H7 (cell line): ENCODE data around the gene CMTM4. TPM values are rescaled to one million over a fixed set of nuclear protein-coding genes. Genes with fewer than 3 reads are reported as not detected.
"Not testable (repeated sequence)": the region's sequence is repeated elsewhere in the genome, so short reads cannot be mapped to it uniquely, and the experiment has no call there.

ENCODE experiments used
- DNase-seq: peaks from one replicate; pipeline ENCODE4 v3.0.0; 2012
- H3K27me3 ChIP-seq: 2 replicates; pipeline ENCODE4 v1.6.0; 2011; ENCODE audit warnings: mild to moderate bottlenecking, low read length; ENCODE audit not compliant: control insufficient read depth, insufficient read depth
- H3K36me3 ChIP-seq: replicated peaks from 2 replicates; pipeline ENCODE4 v1.5.1; 2011; ENCODE audit warnings: low read length; ENCODE audit not compliant: control insufficient read depth, insufficient read depth
- H3K4me3 ChIP-seq: 2 replicates; pipeline ENCODE4 v1.5.1; 2011; ENCODE audit warnings: low read depth, mild to moderate bottlenecking, control low read depth, low read length, moderate library complexity; ENCODE audit not compliant: insufficient read depth
- total RNA-seq: library from RNA; depleted of rRNA; stranded (reverse); fragments of >200 nt; shearing (Covaris generic); gene quantifications from 2 replicates; pipeline ENCODE4 v1.2.3, GENCODE V29; 2014

CMTM4 gene
- total RNA-seq, 1 experiment from 2014 or later = 23.2 TPM

DNA sequence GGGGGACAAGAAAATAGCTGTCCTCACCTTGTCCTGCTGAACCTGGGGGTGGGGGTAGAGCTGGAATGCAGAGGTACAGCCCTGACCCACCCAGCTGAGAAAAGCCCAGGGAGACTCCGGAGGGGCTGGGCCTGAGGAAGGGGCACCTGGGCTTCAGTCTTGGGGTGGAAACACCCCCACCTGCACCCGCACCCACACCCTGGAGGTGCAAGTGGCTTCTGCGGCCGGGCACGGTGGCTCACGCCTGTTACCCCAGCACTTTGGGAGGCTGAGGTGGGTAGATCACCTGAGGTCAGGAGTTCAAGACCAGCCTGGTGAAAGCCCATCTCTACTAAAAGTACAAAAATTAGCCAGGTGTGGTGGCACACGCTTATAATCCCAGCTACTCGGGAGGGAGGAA, 84.6 kb downstream of the CMTM4 start:
- peaks cover 25% of the 10 kb centered on the region for H3K36me3 ChIP-seq
- H3K27me3 ChIP-seq, DNase-seq, H3K4me3 ChIP-seq: not testable (repeated sequence)

DNA sequence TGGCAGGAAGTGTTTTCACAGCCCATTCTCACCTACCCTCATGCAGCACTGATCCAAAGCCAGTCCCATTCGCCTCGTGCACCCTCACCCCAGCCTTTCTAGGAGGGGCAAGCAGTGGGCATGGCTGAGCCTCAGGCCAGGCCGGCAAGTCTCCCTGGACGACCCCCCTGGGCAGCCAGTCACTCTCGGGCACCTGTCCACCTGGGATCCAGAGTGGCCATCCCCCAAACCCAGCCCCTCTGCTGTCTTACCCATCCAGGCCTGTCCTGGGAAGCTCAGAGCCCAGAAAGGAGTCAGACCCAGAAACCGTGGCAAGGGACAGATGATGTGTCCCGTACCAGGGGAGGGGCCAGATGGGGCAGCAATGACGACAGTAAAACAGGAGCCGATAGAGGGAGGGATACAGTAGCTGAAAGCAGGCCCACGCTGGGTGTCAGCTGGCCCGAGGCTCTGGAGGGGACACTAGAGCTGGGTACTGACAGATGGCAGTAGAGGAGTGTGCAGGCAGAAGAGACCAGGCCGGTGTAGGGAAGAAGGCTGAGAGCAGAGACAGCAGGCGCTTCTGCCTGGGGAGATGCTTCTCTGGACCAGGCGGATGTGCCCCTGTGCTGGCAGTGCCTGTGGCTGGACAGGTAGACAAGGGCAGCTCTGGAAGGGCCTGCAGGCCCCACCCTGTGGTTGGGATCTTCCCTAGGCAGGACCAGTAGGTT, 86.3 kb downstream of the CMTM4 start:
- H3K36me3 ChIP-seq = peaks cover 24% of the 10 kb centered on the region
- no peaks in the 10 kb centered on the region for H3K27me3 ChIP-seq
- DNase-seq = no peak

DNA sequence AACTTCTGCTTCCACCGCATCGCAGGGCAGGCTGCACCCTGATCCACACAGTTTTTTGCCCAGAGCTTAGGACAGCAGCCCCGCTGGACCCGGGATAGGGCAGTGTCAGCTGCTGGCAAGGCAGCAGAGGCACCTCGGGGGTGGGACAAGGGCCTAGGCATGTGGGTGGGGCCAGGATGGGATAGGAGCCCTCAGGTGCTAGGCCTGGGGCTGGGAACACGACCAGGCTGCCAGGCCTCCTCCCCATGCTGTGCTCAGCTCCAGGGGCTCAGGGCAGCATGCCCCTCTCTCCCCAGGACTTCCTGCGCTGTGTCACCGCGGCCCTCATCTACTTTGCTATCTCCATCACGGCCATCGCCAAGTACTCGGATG, 87.4 kb downstream of the CMTM4 start:
- no peak overlapping the region for H3K4me3 ChIP-seq
- H3K36me3 ChIP-seq = peaks cover 22% of the 10 kb centered on the region
- DNase-seq = no peak
- H3K27me3 ChIP-seq = no peaks in the 10 kb centered on the region

More for the DNA sequence above, 86.3 kb downstream of the CMTM4 start:
- H3K4me3 ChIP-seq = no peak overlapping the region

DNA sequence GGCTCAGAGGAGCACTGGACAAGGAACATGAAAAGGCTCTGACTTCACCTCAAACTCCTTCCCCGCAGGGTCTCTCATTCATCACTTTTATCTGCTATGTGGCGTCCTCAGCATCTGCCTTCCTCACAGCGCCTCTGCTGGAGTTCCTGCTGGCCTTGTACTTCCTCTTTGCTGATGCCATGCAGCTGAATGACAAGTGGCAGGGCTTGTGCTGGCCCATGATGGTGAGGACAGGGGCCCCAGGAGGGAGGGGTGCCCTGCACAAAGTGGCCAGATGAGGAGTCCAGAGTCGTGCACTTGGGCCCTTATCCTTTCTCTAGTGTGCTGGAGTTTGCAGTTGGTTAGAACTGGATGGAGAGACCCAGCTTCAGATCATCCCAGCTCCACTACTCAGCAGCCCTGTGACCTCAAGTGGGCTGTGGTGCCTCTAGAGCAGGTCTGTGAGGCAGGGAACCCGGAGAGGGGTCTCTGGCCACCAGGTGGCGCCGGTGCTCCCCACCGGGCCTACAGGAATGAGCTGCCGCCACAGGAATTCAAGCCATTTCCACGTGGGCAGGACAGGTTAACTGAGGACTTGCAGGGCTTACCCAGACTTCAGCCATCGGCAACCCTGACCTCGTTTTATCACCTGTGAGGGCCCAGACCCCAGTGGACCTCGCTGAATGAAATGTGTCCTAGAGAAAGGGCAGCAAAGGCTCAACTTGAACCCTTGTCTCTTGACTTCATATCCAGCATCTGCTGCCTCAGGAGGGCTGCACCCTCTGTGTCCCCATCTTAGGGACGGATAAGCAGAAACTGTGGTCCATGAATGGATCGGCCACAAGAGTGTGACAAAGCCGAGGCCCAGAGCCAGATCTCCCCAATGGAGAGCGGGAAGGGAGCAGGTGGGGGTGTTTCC, 88.1 kb downstream of the CMTM4 start:
- Histone ChIP-seq H3K4me3 (no peak overlapping the region), H3K27me3 (no peaks in the 10 kb centered on the region), H3K36me3 (peaks cover 19% of the 10 kb centered on the region)
- DNase-seq = peak; percentile 96

DNA sequence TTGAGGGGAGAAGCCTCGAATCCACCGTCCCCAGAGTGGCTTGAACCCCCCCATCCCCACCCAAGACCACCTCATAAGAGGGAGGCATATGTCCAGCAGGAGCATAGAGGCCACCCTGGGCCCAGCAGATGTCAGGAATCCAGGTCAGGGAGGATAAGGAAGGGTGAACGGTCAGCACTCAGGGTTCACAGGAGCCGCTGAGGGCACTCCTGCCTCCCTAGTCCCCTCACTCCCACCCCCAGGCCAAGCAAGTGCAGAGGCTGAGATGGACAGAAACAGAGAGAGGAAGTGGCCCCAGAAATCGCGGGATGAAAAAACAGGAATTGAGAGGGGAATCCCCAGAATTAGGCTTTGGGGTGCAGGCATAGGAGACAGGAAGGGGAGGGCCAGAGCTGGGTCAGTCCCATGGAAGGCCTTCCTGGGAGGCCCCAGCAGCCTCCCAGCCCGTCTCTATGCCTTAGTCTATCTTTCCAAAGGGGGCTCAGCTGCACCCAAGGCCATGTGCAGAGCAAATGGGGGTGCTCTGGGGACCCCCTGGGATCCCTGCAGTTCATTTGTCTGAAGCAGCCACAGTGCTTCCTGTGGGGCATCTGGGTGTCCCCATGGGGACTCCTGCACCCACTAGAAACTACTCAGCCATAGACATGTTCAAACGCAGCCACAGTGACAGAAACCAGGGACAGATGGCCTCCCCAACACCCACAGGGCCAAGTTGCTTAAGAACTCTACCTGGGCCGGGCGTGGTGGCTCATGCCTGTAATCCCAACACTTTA, 90.4 kb downstream of the CMTM4 start:
- peak; percentile 52 for DNase-seq
- Histone ChIP-seq H3K27me3 (no peaks in the 10 kb centered on the region), H3K4me3 (peak overlapping the region; percentile 77), H3K36me3 (peaks cover 8% of the 10 kb centered on the region)

DNA sequence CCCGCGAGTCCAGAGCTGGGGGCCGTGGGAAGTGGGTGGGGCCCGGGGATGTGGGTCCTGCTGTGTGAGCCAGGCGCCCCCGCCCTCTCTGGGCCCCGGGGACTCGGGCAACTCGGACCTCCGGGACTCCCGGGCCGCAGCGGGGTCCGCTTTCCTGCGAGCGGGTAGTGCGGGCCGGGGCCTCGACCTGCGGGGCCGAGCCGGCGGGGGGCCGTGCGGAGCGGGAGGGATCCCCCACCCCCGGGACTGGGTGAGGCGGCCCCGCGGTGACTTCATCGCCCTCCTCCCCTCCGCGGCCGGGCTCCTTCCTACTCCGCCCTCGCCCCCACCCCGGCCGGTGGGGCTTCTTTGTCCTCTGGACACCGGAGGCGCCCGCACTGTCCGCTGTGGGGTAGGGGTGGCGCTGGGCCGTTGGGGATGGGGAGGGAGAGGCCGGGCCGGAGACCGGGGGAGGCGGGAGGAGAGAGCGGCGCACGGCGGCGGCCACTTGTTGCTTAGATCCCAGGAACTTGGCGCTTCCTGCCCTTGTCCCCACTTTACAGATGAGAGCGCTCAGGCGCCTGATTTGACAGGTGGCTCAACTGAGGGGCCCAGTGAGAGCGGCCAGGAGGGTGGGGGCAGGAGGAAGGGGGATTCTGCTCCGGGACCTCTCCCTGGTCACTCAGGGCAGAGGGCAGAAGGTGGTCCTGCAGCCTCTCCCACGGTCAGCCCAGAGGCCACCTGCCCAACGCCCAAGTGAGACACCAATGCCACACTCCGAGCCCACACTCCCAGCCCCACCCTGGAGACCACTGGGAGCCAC, 91.2 kb downstream of the CMTM4 start:
- H3K27me3 ChIP-seq = no peaks in the 10 kb centered on the region
- peaks cover 4% of the 10 kb centered on the region for H3K36me3 ChIP-seq
- peak overlapping the region; percentile 77 for H3K4me3 ChIP-seq
- peak; percentile 91 for DNase-seq

DNA sequence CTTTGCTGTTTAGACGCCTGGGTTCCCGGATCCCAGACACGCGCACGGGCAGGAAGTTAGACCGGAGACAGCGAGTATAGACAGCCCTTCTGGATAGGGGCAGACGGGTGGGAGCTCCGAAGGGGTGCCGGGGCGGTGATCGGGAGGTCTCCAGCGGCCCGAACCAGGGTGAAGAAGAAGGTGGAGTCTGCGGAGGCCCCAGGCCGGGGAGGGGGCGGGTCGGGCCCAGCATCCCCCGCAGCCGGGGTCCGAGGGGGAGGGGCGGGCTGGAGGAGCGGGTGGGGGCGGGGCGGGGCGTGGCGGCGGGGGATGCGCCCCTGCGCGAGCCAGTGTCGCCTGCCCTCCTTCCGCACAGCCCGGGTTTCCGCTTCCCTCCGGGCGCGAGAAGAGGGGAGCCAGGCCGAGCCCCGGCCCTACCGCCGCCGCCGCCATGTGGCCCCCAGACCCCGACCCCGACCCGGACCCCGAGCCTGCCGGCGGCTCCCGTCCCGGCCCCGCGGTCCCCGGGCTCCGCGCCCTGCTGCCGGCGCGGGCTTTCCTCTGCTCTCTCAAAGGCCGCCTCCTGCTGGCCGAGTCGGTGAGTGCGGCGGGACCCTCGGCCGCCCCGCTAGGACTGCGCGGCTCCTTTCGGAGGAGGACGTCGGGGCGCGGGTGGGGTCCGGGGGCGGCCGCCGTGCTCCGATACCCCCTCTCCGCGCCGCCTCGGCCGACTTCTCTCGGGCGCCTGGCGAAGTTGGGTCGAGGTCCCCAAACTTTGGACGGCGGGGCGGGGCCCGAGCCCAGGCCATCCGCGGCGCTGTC, 92.0 kb downstream of the CMTM4 start, which contains the start of gene CMTM3:
Gene CMTM3, plus strand, starts transcription at position 329 of the 801 bp plus-strand sequence. Its CDS starts 102 bp downstream, at position 431.
- no peaks in the 10 kb centered on the region for H3K27me3 ChIP-seq
- H3K4me3 ChIP-seq = peak within 1 kb of the TSS; percentile 77
- DNase-seq = peak; percentile 98
- peaks cover 1% of the 10 kb centered on the region; the same call in 1 of the 2 replicates for H3K36me3 ChIP-seq

DNA sequence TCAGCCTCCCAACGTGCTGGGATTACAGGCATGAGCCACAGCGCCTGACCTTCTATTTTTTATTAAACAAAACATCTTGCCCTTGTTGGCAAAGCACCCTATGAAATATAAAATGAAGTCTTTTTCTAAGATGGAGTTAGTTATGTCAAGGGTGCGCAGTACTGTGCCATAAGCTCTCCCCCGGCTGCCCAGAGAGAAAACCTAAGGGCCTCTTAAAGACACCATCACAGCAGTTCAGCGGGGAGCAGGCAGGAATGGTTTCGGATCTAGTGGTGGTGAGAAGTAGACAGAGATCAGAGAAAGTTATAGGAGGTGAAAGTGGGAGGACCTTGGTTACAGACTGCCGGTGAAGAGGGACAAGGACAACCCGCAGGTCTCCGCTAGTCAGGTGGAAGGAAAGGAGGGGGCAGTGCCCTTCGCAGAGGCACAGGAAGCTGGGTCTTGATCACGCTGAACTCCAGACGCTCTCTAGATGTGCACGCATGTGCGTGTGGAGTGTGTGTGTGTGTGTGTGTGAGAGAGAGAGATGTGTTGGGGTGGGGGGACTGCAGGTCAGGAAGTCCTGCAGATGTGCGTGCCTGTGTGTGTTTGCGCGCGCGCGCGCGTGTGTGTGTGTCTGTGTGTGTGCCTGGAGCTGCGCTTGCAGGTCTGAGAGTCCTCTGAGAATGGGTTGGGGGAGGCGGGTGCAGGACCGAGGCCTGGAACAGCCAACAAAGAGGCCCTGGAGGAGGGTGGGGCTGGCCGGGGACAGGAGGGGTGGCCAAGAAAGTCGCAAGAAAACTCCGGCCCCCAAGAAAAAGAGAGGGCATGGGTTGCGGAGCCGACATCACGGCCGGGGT, 92.8 kb downstream of the CMTM4 start:
- Histone ChIP-seq H3K4me3 (peak overlapping the region; percentile 77), H3K27me3 (no peaks in the 10 kb centered on the region), H3K36me3 (no peaks in the 10 kb centered on the region)
- peak; percentile 78 for DNase-seq

DNA sequence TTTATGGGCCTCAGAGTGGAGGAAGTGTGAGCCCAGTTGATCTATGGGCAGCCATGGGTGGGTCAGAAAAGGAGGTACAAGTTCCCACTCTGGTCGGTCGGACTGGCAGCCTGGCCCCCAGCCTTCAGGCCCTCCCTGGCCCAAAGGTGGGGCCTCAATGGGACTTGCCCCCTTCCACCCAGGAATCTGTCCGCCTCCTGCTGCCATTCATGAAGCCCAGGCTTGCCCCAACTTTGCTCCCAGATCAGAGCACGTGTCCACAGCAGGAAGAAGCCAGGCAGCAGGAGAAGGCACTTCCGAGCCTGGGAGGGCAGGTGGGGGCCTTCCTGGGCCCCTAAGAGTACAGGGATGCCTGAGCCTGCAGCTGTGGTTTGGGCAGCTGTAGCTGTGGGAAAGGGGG, 95.1 kb downstream of the CMTM4 start:
- Histone ChIP-seq H3K4me3 (no peak overlapping the region), H3K36me3 (no peaks in the 10 kb centered on the region), H3K27me3 (no peaks in the 10 kb centered on the region)
- DNase-seq = no peak

DNA sequence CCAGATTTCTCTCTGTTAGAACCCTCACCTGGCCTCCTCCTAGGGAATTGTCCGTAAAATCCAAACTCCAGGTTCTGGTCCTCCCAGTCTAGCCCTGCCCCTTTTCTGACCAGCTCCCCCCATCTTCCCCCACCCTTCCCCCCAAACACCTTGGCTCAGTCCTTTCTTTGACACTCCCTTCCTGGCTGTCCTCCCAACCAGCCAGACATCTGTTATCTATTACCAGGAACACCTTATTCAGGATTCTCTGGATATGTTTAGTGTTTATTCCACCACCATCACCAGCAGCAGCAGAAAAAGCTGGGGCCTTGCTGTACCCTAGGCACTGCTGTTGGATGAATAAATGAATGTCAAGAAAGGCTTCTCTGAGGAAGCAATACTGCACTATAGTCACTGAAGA, 96.1 kb downstream of the CMTM4 start:
- H3K27me3 ChIP-seq = no peaks in the 10 kb centered on the region
- H3K36me3 ChIP-seq = no peaks in the 10 kb centered on the region
- H3K4me3 ChIP-seq = no peak overlapping the region
- DNase-seq = no peak

DNA sequence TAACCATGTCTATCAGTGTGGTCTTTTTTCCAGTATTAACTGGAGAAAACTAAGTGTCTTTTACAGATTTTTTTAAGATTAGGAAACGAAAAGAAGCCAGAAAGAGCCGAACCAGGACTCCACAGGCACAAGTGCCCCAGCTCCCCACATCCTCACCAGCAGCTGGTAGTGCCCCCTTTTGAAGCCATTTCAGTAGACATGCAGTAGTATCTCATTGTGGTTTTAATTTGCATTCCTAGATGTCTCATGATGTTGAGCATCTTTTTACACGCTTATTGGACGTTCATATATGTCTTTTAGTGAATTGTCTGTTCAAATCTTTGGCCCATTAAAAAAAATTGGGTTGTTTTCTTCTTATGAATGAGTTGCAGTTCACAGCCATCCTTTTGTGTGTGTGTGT, 96.8 kb downstream of the CMTM4 start:
- no peak for DNase-seq
- Histone ChIP-seq H3K4me3 (no peak overlapping the region), H3K36me3 (no peaks in the 10 kb centered on the region), H3K27me3 (no peaks in the 10 kb centered on the region)

DNA sequence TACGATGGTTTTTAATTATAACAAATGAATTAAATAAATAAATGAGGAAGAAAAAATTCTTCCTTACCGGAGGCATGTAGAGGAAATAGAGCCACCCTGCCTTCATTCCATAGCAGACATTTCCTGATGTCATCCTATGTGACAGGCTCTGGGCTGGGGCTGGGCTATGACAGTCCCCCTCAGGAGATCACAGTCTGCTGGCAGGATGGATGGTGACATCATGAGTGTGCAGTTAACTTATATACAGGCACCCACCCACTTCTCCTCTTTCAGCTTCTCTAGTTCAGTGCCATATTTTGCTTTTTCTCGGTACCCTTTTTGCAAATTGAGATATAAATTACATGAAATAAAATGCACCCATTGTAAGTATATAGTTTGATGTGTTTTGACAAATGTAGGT, 98.4 kb downstream of the CMTM4 start:
- H3K4me3 ChIP-seq = no peak overlapping the region
- H3K36me3 ChIP-seq = no peaks in the 10 kb centered on the region
- H3K27me3 ChIP-seq = no peaks in the 10 kb centered on the region
- no peak for DNase-seq
